ENCODE results near the gene APH1B. TPM values are rescaled to one million over a fixed set of nuclear protein-coding genes. Genes with fewer than 3 reads are reported as not detected.

Gene APH1B
- polyA plus RNA-seq, 4 donors, result 1.4 to 22.8 (median 3.1) TPM

GRCh38 chr15:63244399-63244798 is 33.0 kb upstream of the APH1B start:
- Histone ChIP-seq H3K27ac (ENCODE audit: low read depth in 1 of 3, low read length in 2 of 3) (no peak overlapping the region), H3K4me1 (ENCODE audit: control insufficient read depth in 3 of 3, insufficient read depth in 2 of 3, low read depth in 1 of 3, low read length in 2 of 3) (peaks cover 0 to 9% (median 0%) of the 10 kb centered on the region in 3 donors), H3K36me3 (ENCODE audit: control insufficient read depth in 3 of 3, insufficient read depth in 2 of 3, low read depth in 1 of 3, low read length in 3 of 3) (peaks cover 0 to 11% (median 3%) of the 10 kb centered on the region in 3 donors), H3K4me3 (ENCODE audit: low read depth in 1 of 3, low read length in 3 of 3) (no peak overlapping the region), H3K27me3 (ENCODE audit: control insufficient read depth in 3 of 3, insufficient read depth in 3 of 3, low read length in 3 of 3) (no peaks in the 10 kb centered on the region), H3K9me3 (ENCODE audit: control insufficient read depth in 2 of 2, insufficient read depth in 1 of 2, low read depth in 1 of 2, low read length in 1 of 2) (peaks cover 0 to 8% of the 10 kb centered on the region in 2 donors)
- 58 to 78% (median 70%) methylated on average over 4 of the region's 4 CpGs for WGBS, 3 donors
- FAIRE-seq (no peak), DNase-seq (no peak)

GRCh38 chr15:63244976-63245645 is 32.3 kb upstream of the APH1B start:
- peaks cover 0 to 12% (median 3%) of the 10 kb centered on the region in 3 donors for H3K36me3 ChIP-seq (ENCODE audit: control insufficient read depth in 3 of 3, insufficient read depth in 2 of 3, low read depth in 1 of 3, low read length in 3 of 3)
- peak overlapping the region in 1 of 3 donors; percentile 74 for H3K27ac ChIP-seq (ENCODE audit: low read depth in 1 of 3, low read length in 2 of 3)
- no peaks in the 10 kb centered on the region for H3K27me3 ChIP-seq (ENCODE audit: control insufficient read depth in 3 of 3, insufficient read depth in 3 of 3, low read length in 3 of 3)
- FAIRE-seq (no peak), DNase-seq (no peak)
- no peak overlapping the region for H3K4me3 ChIP-seq (ENCODE audit: low read depth in 1 of 3, low read length in 3 of 3)
- H3K4me1 ChIP-seq (ENCODE audit: control insufficient read depth in 3 of 3, insufficient read depth in 2 of 3, low read depth in 1 of 3, low read length in 2 of 3), result peaks cover 0 to 9% (median 0%) of the 10 kb centered on the region in 3 donors
- H3K9me3 ChIP-seq (ENCODE audit: control insufficient read depth in 2 of 2, insufficient read depth in 1 of 2, low read depth in 1 of 2, low read length in 1 of 2), result peaks cover 0 to 8% of the 10 kb centered on the region in 2 donors
- WGBS, 3 donors, result 60 to 78% (median 75%) methylated on average over 5 of the region's 5 CpGs

- Histone ChIP-seq H3K4me3 (ENCODE audit: low read depth in 1 of 3, low read length in 3 of 3) (no peak overlapping the region), H3K9me3 (ENCODE audit: control insufficient read depth in 2 of 2, insufficient read depth in 1 of 2, low read depth in 1 of 2, low read length in 1 of 2) (peaks cover 0 to 8% of the 10 kb centered on the region in 2 donors), H3K36me3 (ENCODE audit: control insufficient read depth in 3 of 3, insufficient read depth in 2 of 3, low read depth in 1 of 3, low read length in 3 of 3) (peaks cover 0 to 16% (median 6%) of the 10 kb centered on the region in 3 donors), H3K4me1 (ENCODE audit: control insufficient read depth in 3 of 3, insufficient read depth in 2 of 3, low read depth in 1 of 3, low read length in 2 of 3) (peaks cover 0 to 7% (median 0%) of the 10 kb centered on the region in 3 donors), H3K27me3 (ENCODE audit: control insufficient read depth in 3 of 3, insufficient read depth in 3 of 3, low read length in 3 of 3) (no peaks in the 10 kb centered on the region), H3K27ac (ENCODE audit: low read depth in 1 of 3, low read length in 2 of 3) (peak overlapping the region in 1 of 3 donors; percentile 41)
- FAIRE-seq (no peak), DNase-seq (peak; percentile 33 to 70)
- 66 to 73% (median 70%) methylated on average over 5 of the region's 5 CpGs for WGBS, 3 donors
Measured at GRCh38 chr15:63246691-63247469, 30.5 kb upstream of the APH1B start.

GRCh38 chr15:63250312-63250965 is 27.0 kb upstream of the APH1B start:
- DNase-seq (no peak), FAIRE-seq (no peak)
- no peak overlapping the region for H3K27ac ChIP-seq (ENCODE audit: low read depth in 1 of 3, low read length in 2 of 3)
- peaks cover 0 to 18% (median 6%) of the 10 kb centered on the region in 3 donors for H3K36me3 ChIP-seq (ENCODE audit: control insufficient read depth in 3 of 3, insufficient read depth in 2 of 3, low read depth in 1 of 3, low read length in 3 of 3)
- H3K9me3 ChIP-seq (ENCODE audit: control insufficient read depth in 2 of 2, insufficient read depth in 1 of 2, low read depth in 1 of 2, low read length in 1 of 2), result no peaks in the 10 kb centered on the region
- peaks cover 0 to 7% (median 0%) of the 10 kb centered on the region in 3 donors for H3K4me1 ChIP-seq (ENCODE audit: control insufficient read depth in 3 of 3, insufficient read depth in 2 of 3, low read depth in 1 of 3, low read length in 2 of 3)
- WGBS, 3 donors, result 97 to 99% (median 98%) methylated on average over 4 of the region's 4 CpGs
- H3K4me3 ChIP-seq (ENCODE audit: low read depth in 1 of 3, low read length in 3 of 3), result no peak overlapping the region
- no peaks in the 10 kb centered on the region for H3K27me3 ChIP-seq (ENCODE audit: control insufficient read depth in 3 of 3, insufficient read depth in 3 of 3, low read length in 3 of 3)

GRCh38 chr15:63251701-63252100 is 25.7 kb upstream of the APH1B start:
- H3K36me3 ChIP-seq (ENCODE audit: control insufficient read depth in 3 of 3, insufficient read depth in 2 of 3, low read depth in 1 of 3, low read length in 3 of 3), result peaks cover 0 to 13% (median 8%) of the 10 kb centered on the region in 3 donors
- no peaks in the 10 kb centered on the region for H3K9me3 ChIP-seq (ENCODE audit: control insufficient read depth in 2 of 2, insufficient read depth in 1 of 2, low read depth in 1 of 2, low read length in 1 of 2)
- H3K4me3 ChIP-seq (ENCODE audit: low read depth in 1 of 3, low read length in 3 of 3), result no peak overlapping the region
- peaks cover 0 to 7% (median 0%) of the 10 kb centered on the region in 3 donors for H3K4me1 ChIP-seq (ENCODE audit: control insufficient read depth in 3 of 3, insufficient read depth in 2 of 3, low read depth in 1 of 3, low read length in 2 of 3)
- WGBS, 3 donors, result 94 to 100% (median 96%) methylated on average over 2 of the region's 2 CpGs
- FAIRE-seq, result no peak
- no peak for DNase-seq
- no peak overlapping the region for H3K27ac ChIP-seq (ENCODE audit: low read depth in 1 of 3, low read length in 2 of 3)
- no peaks in the 10 kb centered on the region for H3K27me3 ChIP-seq (ENCODE audit: control insufficient read depth in 3 of 3, insufficient read depth in 3 of 3, low read length in 3 of 3)

- FAIRE-seq (no peak), DNase-seq (no peak)
- no peak overlapping the region for H3K27ac ChIP-seq (ENCODE audit: low read depth in 1 of 3, low read length in 2 of 3)
- WGBS, 3 donors, result 93 to 99% (median 97%) methylated on average over 2 of the region's 2 CpGs
- no peaks in the 10 kb centered on the region for H3K9me3 ChIP-seq (ENCODE audit: control insufficient read depth in 2 of 2, insufficient read depth in 1 of 2, low read depth in 1 of 2, low read length in 1 of 2)
- H3K4me1 ChIP-seq (ENCODE audit: control insufficient read depth in 3 of 3, insufficient read depth in 2 of 3, low read depth in 1 of 3, low read length in 2 of 3), result peaks cover 0 to 7% (median 0%) of the 10 kb centered on the region in 3 donors
- peaks cover 0 to 16% (median 9%) of the 10 kb centered on the region in 3 donors for H3K36me3 ChIP-seq (ENCODE audit: control insufficient read depth in 3 of 3, insufficient read depth in 2 of 3, low read depth in 1 of 3, low read length in 3 of 3)
- H3K27me3 ChIP-seq (ENCODE audit: control insufficient read depth in 3 of 3, insufficient read depth in 3 of 3, low read length in 3 of 3), result no peaks in the 10 kb centered on the region
- H3K4me3 ChIP-seq (ENCODE audit: low read depth in 1 of 3, low read length in 3 of 3), result no peak overlapping the region
Measured at GRCh38 chr15:63252292-63252691, 25.1 kb upstream of the APH1B start.

GRCh38 chr15:63254991-63255390 is 22.4 kb upstream of the APH1B start:
- 57 to 75% (median 60%) methylated on average over 2 of the region's 2 CpGs for WGBS, 3 donors
- no peak for FAIRE-seq
- no peak overlapping the region for H3K4me3 ChIP-seq (ENCODE audit: low read depth in 1 of 3, low read length in 3 of 3)

GRCh38 chr15:63255489-63255990 is 21.9 kb upstream of the APH1B start:
- DNase-seq (no peak), FAIRE-seq (no peak)
- H3K27ac ChIP-seq (ENCODE audit: low read depth in 1 of 3, low read length in 2 of 3), result no peak overlapping the region
- no peaks in the 10 kb centered on the region for H3K4me1 ChIP-seq (ENCODE audit: control insufficient read depth in 3 of 3, insufficient read depth in 2 of 3, low read depth in 1 of 3, low read length in 2 of 3)
- peaks cover 3 to 17% (median 9%) of the 10 kb centered on the region in 3 donors for H3K36me3 ChIP-seq (ENCODE audit: control insufficient read depth in 3 of 3, insufficient read depth in 2 of 3, low read depth in 1 of 3, low read length in 3 of 3)
- no peaks in the 10 kb centered on the region for H3K9me3 ChIP-seq (ENCODE audit: control insufficient read depth in 2 of 2, insufficient read depth in 1 of 2, low read depth in 1 of 2, low read length in 1 of 2)
- no peaks in the 10 kb centered on the region for H3K27me3 ChIP-seq (ENCODE audit: control insufficient read depth in 3 of 3, insufficient read depth in 3 of 3, low read length in 3 of 3)
- no peak overlapping the region for H3K4me3 ChIP-seq (ENCODE audit: low read depth in 1 of 3, low read length in 3 of 3)
- WGBS, 3 donors, result 85 to 94% (median 93%) methylated on average over 1 of the region's 1 CpG

More at GRCh38 chr15:63254991-63255390, 22.4 kb upstream of the APH1B start:
- no peaks in the 10 kb centered on the region for H3K27me3 ChIP-seq (ENCODE audit: control insufficient read depth in 3 of 3, insufficient read depth in 3 of 3, low read length in 3 of 3)
- peaks cover 3 to 21% (median 11%) of the 10 kb centered on the region in 3 donors for H3K36me3 ChIP-seq (ENCODE audit: control insufficient read depth in 3 of 3, insufficient read depth in 2 of 3, low read depth in 1 of 3, low read length in 3 of 3)
- DNase-seq, result no peak
- no peak overlapping the region for H3K27ac ChIP-seq (ENCODE audit: low read depth in 1 of 3, low read length in 2 of 3)
- no peaks in the 10 kb centered on the region for H3K4me1 ChIP-seq (ENCODE audit: control insufficient read depth in 3 of 3, insufficient read depth in 2 of 3, low read depth in 1 of 3, low read length in 2 of 3)
- no peaks in the 10 kb centered on the region for H3K9me3 ChIP-seq (ENCODE audit: control insufficient read depth in 2 of 2, insufficient read depth in 1 of 2, low read depth in 1 of 2, low read length in 1 of 2)

Data from small intestine (tissue), 7 donors.